Spleen (tissue), 11 donors: ENCODE measurements around the gene UXS1. TPM values are rescaled to one million over a fixed set of nuclear protein-coding genes. Genes with fewer than 3 reads are reported as not detected.

ENCODE experiments used
- DNase-seq: peaks from one replicate; pipeline ENCODE4 v3.0.0-alpha.2; 2020
- H3K27ac ChIP-seq, 8 donors: fragments of 200-600 bp; sonication (generic) in 7 of 8; 1 replicate in 4 of 8; 2 replicates in 4 of 8; pipeline versions ENCODE4 v1.5.0 to v1.8.0; 2016 to 2021; ENCODE audit warnings: inconsistent platforms in 4 of 8, mild to moderate bottlenecking in 4 of 8, moderate library complexity in 1 of 8
- H3K27me3 ChIP-seq, 7 donors: fragments of 200-600 bp; sonication (generic) in 6 of 7; replicated peaks in 1 of 7; 1 replicate in 4 of 7; 2 replicates in 3 of 7; pipeline versions ENCODE4 v1.5.0 to v1.8.0; 2016 to 2021; ENCODE audit warnings: inconsistent platforms in 3 of 7, mild to moderate bottlenecking in 1 of 7
- H3K36me3 ChIP-seq, 6 donors: fragments of 200-600 bp; sonication (generic) in 5 of 6; 1 replicate in 4 of 6; 2 replicates in 2 of 6; pipeline versions ENCODE4 v1.5.0 to v1.8.0; 2016 to 2021; ENCODE audit warnings: inconsistent platforms in 2 of 6
- H3K4me1 ChIP-seq, 6 donors: fragments of 200-600 bp; sonication (generic) in 5 of 6; 1 replicate in 3 of 6; 2 replicates in 3 of 6; pipeline versions ENCODE4 v1.5.0 to v1.8.0; 2016 to 2021; ENCODE audit warnings: inconsistent platforms in 3 of 6
- H3K4me3 ChIP-seq, 8 donors: fragments of 200-600 bp; sonication (generic) in 7 of 8; 1 replicate in 4 of 8; 2 replicates in 4 of 8; pipeline versions ENCODE4 v1.5.0 to v1.8.0; 2016 to 2021; ENCODE audit warnings: inconsistent platforms in 4 of 8, mild to moderate bottlenecking in 4 of 8, moderate library complexity in 2 of 8
- H3K9me3 ChIP-seq, 8 donors: fragments of 200-600 bp; sonication (generic) in 7 of 8; 1 replicate in 4 of 8; 2 replicates in 4 of 8; pipeline versions ENCODE4 v1.5.0 to v1.8.0; 2016 to 2021; ENCODE audit warnings: inconsistent platforms in 4 of 8
- CTCF ChIP-seq, 11 experiments: fragments of 200-600 bp in 7 of 11; fragments of 450-650 bp in 4 of 11; sonication (generic) in 4 of 11; IDR thresholded peaks in 8 of 11; conservative IDR thresholded peaks in 3 of 11; 1 replicate in 7 of 11; 2 replicates in 4 of 11; pipeline versions ENCODE4 v1.4.0 to v1.8.0; 2016 to 2021; ENCODE audit warnings: antibody characterized with exemption in 11 of 11, inconsistent platforms in 4 of 11, mild to moderate bottlenecking in 1 of 11
- POLR2A ChIP-seq, 3 donors: fragments of 450-650 bp; IDR thresholded peaks; one replicate each; pipeline ENCODE4 v1.5.1; 2017; ENCODE audit warnings: antibody characterized with exemption in 3 of 3, mild to moderate bottlenecking in 1 of 3
- POLR2AphosphoS5 ChIP-seq, 3 donors: sonication (generic); formaldehyde crosslinking; IDR thresholded peaks; one replicate each; pipeline ENCODE4 v1.5.1; 2017; ENCODE audit warnings: antibody characterized with exemption in 3 of 3
- WGBS, 5 donors: extraction: QIAGEN DNeasy Blood & Tissue Kit in 3 of 5; methylation state at CpG; one replicate each; pipeline versions ENCODE4 v1.1.5 to v1.1.7; 2013 to 2018; 5-methylcytosine and 5-hydroxymethylcytosine counted together
- intact Hi-C: fragments of 100-400 bp; cut with DNase I; formaldehyde crosslinking; loops from one replicate; pipeline ENCODE4 v1.15.0; 2023; ENCODE audit warnings: low total_unique reads
- polyA plus RNA-seq, 3 donors: library from polyadenylated mRNA; stranded (reverse); fragments of 200-250 nt; gene quantifications; one replicate each; pipeline ENCODE4 v1.2.1, GENCODE V29; 2013
- total RNA-seq, 7 donors: library from RNA; depleted of rRNA in 3 of 7; stranded (reverse); fragments of >200 nt in 3 of 7; fragmentation: NEBNext Ultra II Directional in 4 of 7; extraction: Animal tissue kit (Norgen Biotek cat#: 25700) in 4 of 7; gene quantifications; one replicate each; pipeline versions ENCODE4 v1.1.0 to v1.2.1, GENCODE V29; 2016 to 2021
- donor health status: healthy with polysubstance abuse.
- donor health status: DM: no; HTN: no; CAD: no; lungs with moderate emphysema.
- donor health status: DM: no; HTN: no; CAD: no.
- donor health status: Bipolar disorder and iron deficiency.
- donor health status: healthy.
- donor health status: DM: no; HTN: no; CAD: no.
- donor health status: DM: yes; HTN: yes; CAD: no.

Gene UXS1
- total and polyA plus RNA-seq, 10 donors: 9.5 to 60.1 (median 40.3) TPM

GRCh38 chr2:106065268-106065982 is 128.7 kb downstream of the UXS1 start:
- 3 to 12% (median 4%) methylated on average over 38 to 68 of the region's 68 CpGs for WGBS, 5 donors
- intact Hi-C loops: no loop called here
- no peak for TF ChIP-seq POLR2A (IDR thresholded peaks at IDR 0.05)
- TF ChIP-seq POLR2AphosphoS5 (IDR thresholded peaks at IDR 0.05): peak in 1 of 3 donors; percentile 19
- TF ChIP-seq CTCF (IDR thresholded peaks at IDR 0.05 in 8 of 11, conservative IDR thresholded peaks at IDR 0.05 in 3 of 11): no peak
- H3K27ac ChIP-seq: peak overlapping the region; percentile 7 to 68 (median 54)
- no peaks in the 10 kb centered on the region for H3K9me3 ChIP-seq
- no peak for DNase-seq
- peak overlapping the region; percentile 6 to 66 (median 29) for H3K4me3 ChIP-seq
- peaks cover 0 to 23% (median 15%) of the 10 kb centered on the region in 6 donors for H3K4me1 ChIP-seq
- peaks cover 0 to 48% (median 18%) of the 10 kb centered on the region in 7 donors for H3K27me3 ChIP-seq
- H3K36me3 ChIP-seq: no peaks in the 10 kb centered on the region

- DNase-seq: no peak
- peaks cover 0 to 23% (median 15%) of the 10 kb centered on the region in 6 donors for H3K4me1 ChIP-seq
- WGBS, 5 donors: 73 to 85% (median 79%) methylated on average over 5 of the region's 5 CpGs
- no peaks in the 10 kb centered on the region for H3K9me3 ChIP-seq
- intact Hi-C loops: no loop called here
- H3K27me3 ChIP-seq: peaks cover 0 to 40% (median 18%) of the 10 kb centered on the region in 7 donors
- H3K4me3 ChIP-seq: no peak overlapping the region
- no peaks in the 10 kb centered on the region for H3K36me3 ChIP-seq
- no peak overlapping the region for H3K27ac ChIP-seq
- TF ChIP-seq CTCF (IDR thresholded peaks at IDR 0.05 in 8 of 11, conservative IDR thresholded peaks at IDR 0.05 in 3 of 11) (no peak), POLR2AphosphoS5 (IDR thresholded peaks at IDR 0.05) (no peak), POLR2A (IDR thresholded peaks at IDR 0.05) (no peak)
Observed at GRCh38 chr2:106063181-106063580, 130.9 kb downstream of the UXS1 start.

GRCh38 chr2:106062627-106063026 is 131.5 kb downstream of the UXS1 start:
- H3K9me3 ChIP-seq: no peaks in the 10 kb centered on the region
- WGBS, 5 donors: 83 to 91% (median 85%) methylated on average over 5 of the region's 5 CpGs
- no peak overlapping the region for H3K4me3 ChIP-seq
- H3K27me3 ChIP-seq: peaks cover 0 to 35% (median 18%) of the 10 kb centered on the region in 7 donors
- intact Hi-C loops: no loop called here
- H3K4me1 ChIP-seq: peaks cover under 1 to 23% (median 15%) of the 10 kb centered on the region in 6 donors
- TF ChIP-seq CTCF (IDR thresholded peaks at IDR 0.05 in 8 of 11, conservative IDR thresholded peaks at IDR 0.05 in 3 of 11) (no peak), POLR2AphosphoS5 (IDR thresholded peaks at IDR 0.05) (no peak), POLR2A (IDR thresholded peaks at IDR 0.05) (no peak)
- no peak for DNase-seq
- no peak overlapping the region for H3K27ac ChIP-seq
- H3K36me3 ChIP-seq: no peaks in the 10 kb centered on the region

- TF ChIP-seq POLR2AphosphoS5 (IDR thresholded peaks at IDR 0.05) (no peak), POLR2A (IDR thresholded peaks at IDR 0.05) (no peak), CTCF (IDR thresholded peaks at IDR 0.05 in 8 of 11, conservative IDR thresholded peaks at IDR 0.05 in 3 of 11) (no peak)
- no peak overlapping the region for H3K27ac ChIP-seq
- peaks cover 3 to 23% (median 15%) of the 10 kb centered on the region in 6 donors for H3K4me1 ChIP-seq
- intact Hi-C loops: no loop called here
- H3K4me3 ChIP-seq: no peak overlapping the region
- peaks cover 0 to 27% (median 18%) of the 10 kb centered on the region in 7 donors for H3K27me3 ChIP-seq
- H3K9me3 ChIP-seq: no peaks in the 10 kb centered on the region
- whole genome bisulfite sequencing, 5 donors: 75 to 83% (median 77%) methylated on average over 9 of the region's 9 CpGs
- DNase-seq: no peak
- no peaks in the 10 kb centered on the region for H3K36me3 ChIP-seq
Observed at GRCh38 chr2:106061611-106062349, 132.3 kb downstream of the UXS1 start.
